ENCODE measurements around the gene USP20. TPM values are rescaled to one million over a fixed set of nuclear protein-coding genes. Genes with fewer than 3 reads are reported as not detected.

Gene USP20
- polyA plus RNA-seq, 3 donors = 16.4 to 19.3 (median 16.8) TPM

GRCh38 chr9:129908906-129909305 lies 73.6 kb downstream of the USP20 start:
- DNase-seq (ENCODE audit: low read depth in 3 of 3, low spot score in 2 of 3) = no peak

- no peak for DNase-seq (ENCODE audit: low read depth in 3 of 3, low spot score in 2 of 3)
Measured at GRCh38 chr9:129909851-129910250, 74.6 kb downstream of the USP20 start.

- DNase-seq (ENCODE audit: low read depth in 3 of 3, low spot score in 2 of 3) = no peak
Measured at GRCh38 chr9:129910628-129911567, 75.6 kb downstream of the USP20 start.

- DNase-seq (ENCODE audit: low read depth in 3 of 3, low spot score in 2 of 3) = no peak
Measured at GRCh38 chr9:129914051-129914450, 78.8 kb downstream of the USP20 start.

GRCh38 chr9:129916707-129917106 lies 81.4 kb downstream of the USP20 start:
- no peak for DNase-seq (ENCODE audit: low read depth in 3 of 3, low spot score in 2 of 3)

GRCh38 chr9:129918296-129918950 lies 83.2 kb downstream of the USP20 start:
- no peak for DNase-seq (ENCODE audit: low read depth in 3 of 3, low spot score in 2 of 3)

GRCh38 chr9:129919277-129919676 lies 84.0 kb downstream of the USP20 start:
- no peak for DNase-seq (ENCODE audit: low read depth in 3 of 3, low spot score in 2 of 3)

- no peak for DNase-seq (ENCODE audit: low read depth in 3 of 3, low spot score in 2 of 3)
Measured at GRCh38 chr9:129919841-129920240, 84.6 kb downstream of the USP20 start.

GRCh38 chr9:129921905-129922304 lies 86.6 kb downstream of the USP20 start:
- no peak for DNase-seq (ENCODE audit: low read depth in 3 of 3, low spot score in 2 of 3)

- no peak for DNase-seq (ENCODE audit: low read depth in 3 of 3, low spot score in 2 of 3)
Measured at GRCh38 chr9:129923589-129923988, 88.3 kb downstream of the USP20 start.

GRCh38 chr9:129929496-129930125 lies 94.4 kb downstream of the USP20 start:
- no peak for DNase-seq (ENCODE audit: low read depth in 3 of 3, low spot score in 2 of 3)

- no peak for DNase-seq (ENCODE audit: low read depth in 3 of 3, low spot score in 2 of 3)
Measured at GRCh38 chr9:129930743-129931142, 95.5 kb downstream of the USP20 start.

Other genes starting within 250 kb of the USP20 start
- gene C9orf50, start 214.4 kb upstream of the USP20 start, polyA plus RNA-seq (ENCODE audit: insufficient read length in 3 of 3) = under 1 TPM; 0.34 to 0.57 (median 0.35) TPM
- 10 to 100 TPM; 32.0 to 35.3 (median 32.5) TPM for gene NTMT1, start 209.3 kb upstream of the USP20 start, polyA plus RNA-seq (ENCODE audit: insufficient read length in 3 of 3)
- 10 to 100 TPM; 14.2 to 17.0 (median 16.5) TPM for gene ASB6, start 193.3 kb upstream of the USP20 start, polyA plus RNA-seq (ENCODE audit: insufficient read length in 3 of 3)
- under 1 TPM; 0.85 to 1.00 (median 0.92) TPM for gene PRRX2, start 169.8 kb upstream of the USP20 start, polyA plus RNA-seq (ENCODE audit: insufficient read length in 3 of 3)
- 1 to 10 TPM; 3.7 to 5.3 (median 5.1) TPM for gene PTGES, start 82.4 kb upstream of the USP20 start, polyA plus RNA-seq (ENCODE audit: insufficient read length in 3 of 3)
- gene TOR1B, start 32.3 kb upstream of the USP20 start, polyA plus RNA-seq (ENCODE audit: insufficient read length in 3 of 3) = 10 to 100 TPM; 18.4 to 20.8 (median 20.0) TPM
- gene TOR1A, start 11.3 kb upstream of the USP20 start, polyA plus RNA-seq (ENCODE audit: insufficient read length in 3 of 3) = 10 to 100 TPM; 43.9 to 45.0 (median 44.1) TPM
- gene C9orf78, start 183 bp upstream of the USP20 start, polyA plus RNA-seq (ENCODE audit: insufficient read length in 3 of 3) = 10 to 100 TPM; 85.9 to 97.0 (median 96.4) TPM
- gene FNBP1, start 207.7 kb downstream of the USP20 start, polyA plus RNA-seq (ENCODE audit: insufficient read length in 3 of 3) = 10 to 100 TPM; 45.0 to 51.4 (median 51.1) TPM
- gene GPR107, start 218.4 kb downstream of the USP20 start, polyA plus RNA-seq (ENCODE audit: insufficient read length in 3 of 3) = 10 to 100 TPM; 53.8 to 56.0 (median 54.4) TPM